PC-3 (cell line): Measurements from ENCODE around the gene COX4I1. TPM values are rescaled to one million over a fixed set of nuclear protein-coding genes. Genes with fewer than 3 reads are reported as not detected.

Source experiments
- ATAC-seq: fragments of 200-7000 bp; cut with Tn5 transposase; 2 replicates; pipeline ENCODE4 v1.9.1; 2020; ENCODE audit warnings: mild to moderate bottlenecking, moderate library complexity
- BruUV-seq: library from RNA; stranded (reverse); fragments of 400-500 nt; replicated peaks from 2 replicates; lab custom pipeline; 2021; lab: Mats Ljungman, UMichigan
- CTCF ChIA-PET: fragments of 300-600 bp; sonication (Branson Sonifier 250); formaldehyde crosslinking; loops from one replicate; lab custom pipeline; 2022; ENCODE audit warnings: antibody characterized with exemption; lab: Charles Lee
- POLR2A ChIA-PET: fragments of 300-600 bp; sonication (Branson Sonifier 250); formaldehyde crosslinking; loops from one replicate; lab custom pipeline; 2022; ENCODE audit warnings: antibody characterized with exemption; ENCODE audit not compliant: unreplicated experiment; lab: Charles Lee
- DNase-seq: peaks from one replicate; pipeline ENCODE4 v3.0.0-alpha.2; 2015
- H2AFZ ChIP-seq: fragments of 300-600 bp; sonication (generic); 2 replicates; pipeline ENCODE4 v1.6.0; 2016; ENCODE audit warnings: antibody characterized with exemption, low read length
- H3F3A ChIP-seq: fragments of 300-600 bp; sonication (generic); one replicate; pipeline ENCODE4 v1.6.0; 2017; ENCODE audit warnings: antibody characterized with exemption, low read length, control low read depth, mild to moderate bottlenecking; ENCODE audit not compliant: unreplicated experiment
- H3K27ac ChIP-seq: fragments of 300-600 bp; sonication (generic); 2 replicates; pipeline ENCODE4 v1.5.1; 2016; ENCODE audit warnings: mild to moderate bottlenecking, low read length
- H3K27me3 ChIP-seq: fragments of 300-600 bp; sonication (generic); 2 replicates; pipeline ENCODE4 v1.6.1; 2016; ENCODE audit warnings: low read length, mixed read lengths
- H3K36me3 ChIP-seq: fragments of 300-600 bp; sonication (generic); 2 replicates; pipeline ENCODE4 v1.6.1; 2016; ENCODE audit warnings: low read depth, mixed run types, low read length, mixed read lengths
- H3K4me1 ChIP-seq: fragments of 300-600 bp; sonication (generic); 2 replicates; pipeline ENCODE4 v1.5.1; 2016; ENCODE audit warnings: low read length; ENCODE audit not compliant: insufficient read depth
- H3K4me2 ChIP-seq: fragments of 300-600 bp; sonication (generic); 2 replicates; pipeline ENCODE4 v1.6.0; 2016; ENCODE audit warnings: low read length
- H3K4me3 ChIP-seq: fragments of 300-600 bp; sonication (generic); 2 replicates; pipeline ENCODE4 v1.5.1; 2016; ENCODE audit warnings: mild to moderate bottlenecking, low read length, mixed read lengths
- H3K79me2 ChIP-seq: fragments of 300-600 bp; sonication (generic); 2 replicates; pipeline ENCODE4 v1.6.1; 2017; ENCODE audit warnings: low read length, mixed read lengths
- H3K9ac ChIP-seq: fragments of 300-600 bp; sonication (generic); 2 replicates; pipeline ENCODE4 v1.6.0; 2016; ENCODE audit warnings: mild to moderate bottlenecking, low read length
- H3K9me2 ChIP-seq: fragments of 300-600 bp; sonication (generic); replicated peaks from 2 replicates; pipeline ENCODE4 v1.6.1; 2016; ENCODE audit warnings: mixed run types, low read length, mixed read lengths
- H3K9me3 ChIP-seq: fragments of 300-600 bp; sonication (generic); 2 replicates; pipeline ENCODE4 v1.6.1; 2016; ENCODE audit warnings: low read length, mixed read lengths
- H4K20me1 ChIP-seq: fragments of 300-600 bp; sonication (generic); 2 replicates; pipeline ENCODE4 v1.6.1; 2016; ENCODE audit warnings: low read length, mixed read lengths
- CTCF ChIP-seq: fragments of 300-600 bp; sonication (generic); conservative IDR thresholded peaks from 2 replicates; pipeline ENCODE4 v1.5.1; 2017; ENCODE audit warnings: antibody characterized with exemption, low read depth, mild to moderate bottlenecking, low read length
- EZH2 ChIP-seq: fragments of 300-600 bp; sonication (generic); IDR thresholded peaks from one replicate; pipeline ENCODE4 v1.6.1; 2017; ENCODE audit warnings: antibody characterized with exemption, mild to moderate bottlenecking, low read length; ENCODE audit not compliant: unreplicated experiment
- EZH2phosphoT487 ChIP-seq: fragments of 300-600 bp; sonication (generic); IDR thresholded peaks from 2 replicates; pipeline ENCODE4 v1.6.1; 2018; ENCODE audit warnings: mild to moderate bottlenecking, antibody characterized with exemption, low read length, borderline replicate concordance
- intact Hi-C: fragments of 100-400 bp; cut with micrococcal nuclease; formaldehyde crosslinking; loops from 2 replicates; pipeline ENCODE4 v1.9.0; 2023
- total RNA-seq: library from RNA; depleted of rRNA; stranded (reverse); fragments of >200 nt; gene quantifications from 2 replicates; pipeline ENCODE4 v1.2.3, GENCODE V29; 2014

Gene COX4I1
- total RNA-seq, 1 experiment from 2014 or later = 598 TPM

- ATAC-seq (no peak), DNase-seq (no peak)
- intact Hi-C loops = no loop called here
- Histone ChIP-seq H3K4me3 (no peak overlapping the region), H3K27me3 (no peaks in the 10 kb centered on the region), H3K27ac (no peak overlapping the region), H3K4me2 (no peak overlapping the region), H2AFZ (no peak overlapping the region), H3F3A (no peaks in the 10 kb centered on the region), H3K4me1 (peaks cover 16% of the 10 kb centered on the region), H3K79me2 (peaks cover 100% of the 10 kb centered on the region), H3K9me2 (no peaks in the 10 kb centered on the region), H3K36me3 (peaks cover 12% of the 10 kb centered on the region; the same call in 1 of the 2 replicates), H3K9me3 (no peaks in the 10 kb centered on the region), H3K9ac (no peak overlapping the region), H4K20me1 (peaks cover 35% of the 10 kb centered on the region)
- TF ChIP-seq CTCF = no peak
- TF ChIP-seq EZH2phosphoT487 = no peak
- TF ChIP-seq EZH2 = no peak
- ChIA-PET CTCF (no interaction called here), POLR2A (no interaction called here)
- BruUV-seq = no TSS peak
Observed at GRCh38 chr16:85796599-85796998, 2.9 kb upstream of the COX4I1 start.

GRCh38 chr16:85798283-85798776 lies 1.2 kb upstream of the COX4I1 start:
- ChIA-PET CTCF (no interaction called here), POLR2A (interaction anchor here (0.5 kb wide), 1 partner anchor 118 kb away, joined by 3 read pairs; no protein-coding TSS in a partner anchor)
- Histone ChIP-seq H4K20me1 (peaks cover 44% of the 10 kb centered on the region), H3F3A (no peaks in the 10 kb centered on the region), H3K4me3 (peak overlapping the region; percentile 99), H3K9ac (peak overlapping the region; percentile 99), H3K79me2 (peaks cover 98% of the 10 kb centered on the region), H3K4me2 (peak overlapping the region; percentile 100), H3K27ac (no peak overlapping the region), H3K27me3 (no peaks in the 10 kb centered on the region), H3K9me2 (no peaks in the 10 kb centered on the region), H2AFZ (peak overlapping the region; percentile 73; the same call in 1 of the 2 replicates), H3K9me3 (no peaks in the 10 kb centered on the region), H3K4me1 (peaks cover 18% of the 10 kb centered on the region), H3K36me3 (peaks cover 22% of the 10 kb centered on the region)
- ATAC-seq (no peak), DNase-seq (no peak)
- intact Hi-C loops = no loop called here
- TSS peak; percentile 61 for BruUV-seq
- TF ChIP-seq CTCF = no peak
- no peak for TF ChIP-seq EZH2
- no peak for TF ChIP-seq EZH2phosphoT487

GRCh38 chr16:85798901-85799496 lies 496 bp upstream of the COX4I1 start:
- ChIA-PET CTCF (no interaction called here), POLR2A (interaction anchor here (0.5 kb wide), 1 partner anchor 119 kb away, joined by 3 read pairs; no protein-coding TSS in a partner anchor)
- Histone ChIP-seq H3K9me3 (no peaks in the 10 kb centered on the region), H4K20me1 (peaks cover 38% of the 10 kb centered on the region), H3K9me2 (no peaks in the 10 kb centered on the region), H3K27me3 (no peaks in the 10 kb centered on the region), H3F3A (no peaks in the 10 kb centered on the region), H3K4me1 (peaks cover 18% of the 10 kb centered on the region), H3K27ac (no peak overlapping the region), H2AFZ (peak overlapping the region; percentile 73; the same call in 1 of the 2 replicates), H3K79me2 (peaks cover 97% of the 10 kb centered on the region), H3K9ac (peak overlapping the region; percentile 99), H3K4me2 (peak overlapping the region; percentile 100), H3K36me3 (peaks cover 28% of the 10 kb centered on the region), H3K4me3 (peak overlapping the region; percentile 99)
- peak; percentile 39 for ATAC-seq
- TF ChIP-seq CTCF (no peak), EZH2 (no peak), EZH2phosphoT487 (no peak)
- BruUV-seq = no TSS peak
- intact Hi-C loops = no loop called here
- DNase-seq = no peak
